Neural crest cell (in vitro differentiated cells): ENCODE data around the gene LMBR1. TPM values are rescaled to one million over a fixed set of nuclear protein-coding genes. Genes with fewer than 3 reads are reported as not detected.
"Not testable (repeated sequence)": the region's sequence is repeated elsewhere in the genome, so short reads cannot be mapped to it uniquely, and the experiment has no call there.

Source experiments
- DNase-seq: peaks from one replicate; pipeline ENCODE4 v3.0.0; 2021; ENCODE audit warnings: low read depth, mixed read lengths, low spot score
- H3K27ac Mint-ChIP-seq: one replicate; pipeline ENCODE4 v1.8.0; 2021; ENCODE audit warnings: mild to moderate bottlenecking, mixed read lengths; ENCODE audit not compliant: unreplicated experiment
- H3K27me3 Mint-ChIP-seq: 2 replicates; pipeline ENCODE4 v1.8.0; 2021; ENCODE audit warnings: low read depth, mild to moderate bottlenecking, mixed read lengths
- H3K36me3 Mint-ChIP-seq: 2 replicates; pipeline ENCODE4 v1.8.0; 2021; ENCODE audit warnings: low read depth, mild to moderate bottlenecking, mixed read lengths
- H3K4me1 Mint-ChIP-seq: 2 replicates; pipeline ENCODE4 v1.8.0; 2021; ENCODE audit warnings: mixed read lengths
- H3K4me3 Mint-ChIP-seq: one replicate; pipeline ENCODE4 v1.8.0; 2021; ENCODE audit warnings: mild to moderate bottlenecking, mixed read lengths
- H3K9me3 Mint-ChIP-seq: 2 replicates; pipeline ENCODE4 v1.8.0; 2021; ENCODE audit warnings: mixed read lengths
- CTCF ChIP-seq: fragments of 200-600 bp; sonication (generic); conservative IDR thresholded peaks from 2 replicates; pipeline ENCODE4 v1.5.0; 2021; ENCODE audit warnings: antibody characterized with exemption, mild to moderate bottlenecking
- long read RNA-seq: library from polyadenylated mRNA; unstranded; transcript quantifications from one replicate; pipeline ENCODE4 v2.0.0, GENCODE V29; 2020
- total RNA-seq: library from RNA; stranded (reverse); gene quantifications from 2 replicates; pipeline ENCODE4 v1.2.1, GENCODE V29; 2021

LMBR1 gene
- total RNA-seq, result 55.1 and 58.0 TPM in 2 replicates
- long read RNA-seq, partial matches to known transcripts, result 2 of 8 reads
- long read RNA-seq, other reads (novel, unspliced or antisense), result 6 of 8 reads

GRCh38 chr7:156892821-156893706, at the start of gene LMBR1:
TSS of gene LMBR1 (minus strand) at chr7:156893183. CDS start at chr7:156892993, 190 bp downstream.
- peak; percentile 89 for DNase-seq
- H3K36me3 Mint-ChIP-seq, result no peaks in the 10 kb centered on the region
- H3K27me3 Mint-ChIP-seq, result peaks cover 4% of the 10 kb centered on the region
- peak; percentile 65 for TF ChIP-seq CTCF
- no peaks in the 10 kb centered on the region for H3K9me3 Mint-ChIP-seq
- peak within 1 kb of the TSS; percentile 97 for H3K4me3 Mint-ChIP-seq
- peaks cover 18% of the 10 kb centered on the region for H3K4me1 Mint-ChIP-seq
- H3K27ac Mint-ChIP-seq, result peak within 1 kb of the TSS; percentile 57

- H3K4me3 Mint-ChIP-seq, result no peak overlapping the region
Measured at GRCh38 chr7:156942708-156943090, 49.7 kb upstream of the LMBR1 start.

GRCh38 chr7:156941393-156942182, 48.6 kb upstream of the LMBR1 start:
- H3K9me3 Mint-ChIP-seq, result peaks cover 4% of the 10 kb centered on the region
- H3K4me1 Mint-ChIP-seq, result peaks cover 4% of the 10 kb centered on the region
- no peak overlapping the region for H3K27ac Mint-ChIP-seq
- peaks cover 7% of the 10 kb centered on the region for H3K36me3 Mint-ChIP-seq
- no peak for TF ChIP-seq CTCF
- H3K27me3 Mint-ChIP-seq, result peaks cover 24% of the 10 kb centered on the region
- no peak overlapping the region for H3K4me3 Mint-ChIP-seq
- no peak for DNase-seq

More at GRCh38 chr7:156942708-156943090, 49.7 kb upstream of the LMBR1 start:
- no peak for DNase-seq
- Mint-ChIP-seq H3K9me3 (peaks cover 4% of the 10 kb centered on the region), H3K36me3 (peaks cover 7% of the 10 kb centered on the region), H3K4me1 (peaks cover 13% of the 10 kb centered on the region), H3K27me3 (peaks cover 28% of the 10 kb centered on the region), H3K27ac (no peak overlapping the region)
- TF ChIP-seq CTCF, result no peak

- Mint-ChIP-seq H3K4me1 (no peaks in the 10 kb centered on the region), H3K27me3 (peaks cover 21% of the 10 kb centered on the region), H3K9me3 (peaks cover 4% of the 10 kb centered on the region), H3K27ac (no peak overlapping the region), H3K4me3 (no peak overlapping the region), H3K36me3 (peaks cover 7% of the 10 kb centered on the region)
- TF ChIP-seq CTCF, result no peak
- no peak for DNase-seq
Measured at GRCh38 chr7:156940421-156941122, 47.6 kb upstream of the LMBR1 start.

- H3K4me1 Mint-ChIP-seq, H3K4me3 Mint-ChIP-seq, H3K27ac Mint-ChIP-seq, DNase-seq, H3K9me3 Mint-ChIP-seq, H3K27me3 Mint-ChIP-seq, H3K36me3 Mint-ChIP-seq: not testable (repeated sequence)
Measured at GRCh38 chr7:156936766-156937165, 43.8 kb upstream of the LMBR1 start.
